IMR-90 (cell line): ENCODE data around the gene C16orf82. TPM values are rescaled to one million over a fixed set of nuclear protein-coding genes. Genes with fewer than 3 reads are reported as not detected.

Experiments
- ATAC-seq: fragments of 200-7000 bp; cut with Tn5 transposase; 2 replicates; pipeline ENCODE4 v1.9.1; 2020; ENCODE audit warnings: low read depth, mild to moderate bottlenecking, moderate library complexity
- BruUV-seq: library from RNA; stranded (reverse); fragments of 400-500 nt; replicated peaks from 2 replicates; lab custom pipeline; 2021; lab: Mats Ljungman, UMichigan
- CTCF ChIA-PET: fragments of 300-600 bp; formaldehyde crosslinking; extraction: SDS; loops from one replicate; lab custom pipeline; 2021; ENCODE audit warnings: antibody characterized with exemption; lab: Yijun Ruan, JAX
- POLR2A ChIA-PET: fragments of 300-600 bp; sonication (Branson Sonifier 250); formaldehyde crosslinking; loops from one replicate; lab custom pipeline; 2022; ENCODE audit warnings: antibody characterized with exemption; ENCODE audit not compliant: unreplicated experiment; lab: Charles Lee
- DNase-seq: peaks from one replicate; pipeline ENCODE4 v3.0.0; 2013
- H2AFZ ChIP-seq: replicated peaks from 2 replicates; pipeline ENCODE3; 2013; ENCODE audit warnings: low read length, mild to moderate bottlenecking; ENCODE audit not compliant: poor library complexity
- H2AK5ac ChIP-seq: 2 replicates; pipeline ENCODE4 v1.6.1; 2013; ENCODE audit warnings: low read depth, low read length, inconsistent platforms
- H2AK9ac ChIP-seq: replicated peaks from 2 replicates; pipeline ENCODE3; 2013; ENCODE audit warnings: mild to moderate bottlenecking, low read depth, low read length, moderate library complexity; ENCODE audit not compliant: poor library complexity
- H2BK120ac ChIP-seq: 2 replicates; pipeline ENCODE4 v1.6.1; 2013; ENCODE audit warnings: low read depth, low read length, inconsistent platforms
- H2BK15ac ChIP-seq: 3 replicates; pipeline ENCODE4 v1.6.1; 2013; ENCODE audit warnings: low read depth, low read length, inconsistent platforms
- H2BK20ac ChIP-seq: 2 replicates; pipeline ENCODE4 v1.6.1; 2013; ENCODE audit warnings: low read depth, mild to moderate bottlenecking, inconsistent platforms, low read length, moderate library complexity
- H2BK5ac ChIP-seq: 2 replicates; pipeline ENCODE4 v1.6.1; 2013; ENCODE audit warnings: mild to moderate bottlenecking, low read depth, low read length, inconsistent platforms; ENCODE audit not compliant: poor library complexity, severe bottlenecking
- H3K14ac ChIP-seq: replicated peaks from 2 replicates; pipeline ENCODE4 v1.6.1; 2013; ENCODE audit warnings: low read depth, low read length, inconsistent platforms
- H3K18ac ChIP-seq: 2 replicates; pipeline ENCODE4 v1.6.1; 2013; ENCODE audit warnings: low read depth, low read length, control low read depth
- H3K23ac ChIP-seq: 2 replicates; pipeline ENCODE4 v1.6.1; 2013; ENCODE audit warnings: low read depth, low read length, inconsistent platforms
- H3K27ac ChIP-seq: 2 replicates; pipeline ENCODE4 v1.5.1; 2013; ENCODE audit warnings: mild to moderate bottlenecking, control low read depth, low read length; ENCODE audit not compliant: insufficient read depth
- H3K27me3 ChIP-seq: 2 replicates; pipeline ENCODE4 v1.6.1; 2013; ENCODE audit warnings: low read length; ENCODE audit not compliant: control insufficient read depth, insufficient read depth
- H3K36me3 ChIP-seq: 2 replicates; pipeline ENCODE4 v1.6.1; 2013; ENCODE audit warnings: low read length, mixed read lengths; ENCODE audit not compliant: control insufficient read depth, insufficient read depth
- H3K4ac ChIP-seq: 2 replicates; pipeline ENCODE4 v1.6.1; 2013; ENCODE audit warnings: low read depth, low read length, inconsistent platforms
- H3K4me1 ChIP-seq: 2 replicates; pipeline ENCODE4 v1.6.1; 2013; ENCODE audit warnings: low read length, mixed read lengths; ENCODE audit not compliant: control insufficient read depth, insufficient read depth
- H3K4me2 ChIP-seq: 2 replicates; pipeline ENCODE4 v1.6.1; 2013; ENCODE audit warnings: low read depth, mild to moderate bottlenecking, control low read depth, low read length, moderate library complexity
- H3K4me3 ChIP-seq: 2 replicates; pipeline ENCODE4 v1.5.1; 2013; ENCODE audit warnings: low read depth, mild to moderate bottlenecking, control low read depth, low read length, moderate library complexity; ENCODE audit not compliant: insufficient read depth
- H3K56ac ChIP-seq: 2 replicates; pipeline ENCODE4 v1.6.1; 2013; ENCODE audit warnings: low read length, inconsistent platforms; ENCODE audit not compliant: insufficient read depth; ENCODE audit errors: extremely low read depth
- H3K79me1 ChIP-seq, 2 experiments: 2 replicates each; pipeline ENCODE4 v1.6.1; 2013; ENCODE audit warnings: low read length in 2 of 2, inconsistent platforms in 1 of 2, low read depth in 1 of 2
- H3K9ac ChIP-seq: 2 replicates; pipeline ENCODE4 v1.6.1; 2013; ENCODE audit warnings: low read depth, low read length, control low read depth
- H3K9me1 ChIP-seq: 2 replicates; pipeline ENCODE4 v1.6.1; 2013; ENCODE audit warnings: low read length, inconsistent platforms; ENCODE audit not compliant: insufficient read depth
- H3K9me3 ChIP-seq: 2 replicates; pipeline ENCODE4 v1.6.1; 2013; ENCODE audit warnings: low read length; ENCODE audit not compliant: control insufficient read depth, insufficient read depth
- H4K20me1 ChIP-seq: 2 replicates; pipeline ENCODE4 v1.6.1; 2013; ENCODE audit warnings: low read length, inconsistent platforms; ENCODE audit not compliant: insufficient read depth
- H4K5ac ChIP-seq: 2 replicates; pipeline ENCODE4 v1.6.1; 2013; ENCODE audit warnings: mild to moderate bottlenecking, low read depth, low read length, control low read depth
- H4K8ac ChIP-seq, 2 experiments: 2 replicates each; pipeline ENCODE4 v1.6.1; 2013; ENCODE audit warnings: low read depth in 2 of 2, low read length in 2 of 2, control low read depth in 1 of 2, inconsistent platforms in 1 of 2
- H4K91ac ChIP-seq: 2 replicates; pipeline ENCODE4 v1.6.1; 2013; ENCODE audit warnings: low read depth, low read length, inconsistent platforms; ENCODE audit not compliant: insufficient read depth
- BHLHE40 ChIP-seq: fragments of 150-350 bp; IDR thresholded peaks from 2 replicates; pipeline ENCODE4 v1.6.1; 2016; ENCODE audit warnings: mild to moderate bottlenecking, low read depth, low read length
- CEBPB ChIP-seq: IDR thresholded peaks from 2 replicates; pipeline ENCODE4 v1.6.1; 2012; ENCODE audit warnings: low read depth, low read length, improper control_type of control experiment
- CHD1 ChIP-seq: IDR thresholded peaks from 2 replicates; pipeline ENCODE4 v1.6.1; 2012; ENCODE audit warnings: low read depth, low read length, improper control_type of control experiment
- FOS ChIP-seq: fragments of 150-350 bp; IDR thresholded peaks from 2 replicates; pipeline ENCODE4 v1.6.1; 2016; ENCODE audit warnings: low read depth, low read length
- MAFK ChIP-seq: IDR thresholded peaks from 2 replicates; pipeline ENCODE4 v1.6.1; 2012; ENCODE audit warnings: low read depth, low read length, improper control_type of control experiment
- MAZ ChIP-seq: IDR thresholded peaks from 2 replicates; pipeline ENCODE4 v1.6.1; 2012; ENCODE audit warnings: low read depth, mild to moderate bottlenecking, low read length, improper control_type of control experiment, moderate library complexity, borderline replicate concordance
- MXI1 ChIP-seq: IDR thresholded peaks from 2 replicates; pipeline ENCODE4 v1.6.1; 2012; ENCODE audit warnings: low read depth, mild to moderate bottlenecking, low read length, moderate library complexity, borderline replicate concordance
- NFE2L2 ChIP-seq: fragments of 150-350 bp; IDR thresholded peaks from 2 replicates; pipeline ENCODE4 v1.6.1; 2016; ENCODE audit warnings: low read depth, mild to moderate bottlenecking, low read length
- POLR2A ChIP-seq: IDR thresholded peaks from 2 replicates; pipeline ENCODE4 v1.6.1; 2012; ENCODE audit warnings: mild to moderate bottlenecking, low read depth, low read length
- RAD21 ChIP-seq: IDR thresholded peaks from 2 replicates; pipeline ENCODE4 v1.6.1; 2012; ENCODE audit warnings: low read length, improper control_type of control experiment
- RCOR1 ChIP-seq: IDR thresholded peaks from 2 replicates; pipeline ENCODE4 v1.6.1; 2012; ENCODE audit warnings: mild to moderate bottlenecking, low read length, improper control_type of control experiment; ENCODE audit not compliant: insufficient replicate concordance
- RFX5 ChIP-seq: IDR thresholded peaks from 2 replicates; pipeline ENCODE4 v1.8.0; 2012; ENCODE audit warnings: low read depth, mild to moderate bottlenecking, low read length, moderate library complexity
- SMC3 ChIP-seq: fragments of 150-350 bp; IDR thresholded peaks from 2 replicates; pipeline ENCODE4 v1.6.1; 2016; ENCODE audit warnings: low read depth, mild to moderate bottlenecking, antibody characterized with exemption, low read length, moderate library complexity
- USF2 ChIP-seq: fragments of 150-350 bp; IDR thresholded peaks from 2 replicates; pipeline ENCODE4 v1.6.1; 2017; ENCODE audit warnings: mild to moderate bottlenecking, antibody characterized with exemption, low read length, low read depth
- WGBS, 2 experiments: methylation state at CpG; one replicate each; pipeline versions ENCODE4 v1.1.5 to v1.1.7; 2013; ENCODE audit warnings: missing lambda C conversion rate in 2 of 2; ENCODE audit not compliant: insufficient read length in 1 of 2; ENCODE audit errors: extremely low coverage in 2 of 2; 5-methylcytosine and 5-hydroxymethylcytosine counted together
- dilution Hi-C: fragments of 300-500 bp; cut with HindIII; formaldehyde crosslinking; loops from one replicate; pipeline ENCODE4 v1.14.3; 2018; ENCODE audit warnings: low sequenced_read_pairs; ENCODE audit not compliant: unreplicated experiment
- in situ Hi-C: fragments of 300-500 bp; cut with MboI; formaldehyde crosslinking; loops from 3 replicates; pipeline ENCODE4 v1.14.3; 2019; ENCODE audit warnings: low sequenced_read_pairs, inconsistent platforms, mixed read lengths
- intact Hi-C: fragments of 100-400 bp; cut with micrococcal nuclease; formaldehyde crosslinking; loops from 2 replicates; pipeline ENCODE4 v1.10.0; 2022
- polyA plus RNA-seq, 3 experiments: library from polyadenylated mRNA; depleted of rRNA; stranded (reverse); fragments of >200 nt; gene quantifications; 2 replicates each; pipeline ENCODE4 v1.2.3, GENCODE V29; 2012; ENCODE audit warnings: low replicate concordance in 1 of 3
- total RNA-seq: library from RNA; depleted of rRNA; stranded (reverse); fragments of >200 nt; gene quantifications from 2 replicates; pipeline ENCODE4 v1.2.3, GENCODE V29; 2012
- TF ChIP-seq, protein P1 (sequence below): fragments of 150-350 bp; IDR thresholded peaks from 2 replicates; pipeline ENCODE4 v1.6.1; 2016; ENCODE audit warnings: low read depth, mild to moderate bottlenecking, low read length, moderate library complexity, borderline replicate concordance
- TF ChIP-seq, protein P2 (sequence below): conservative IDR thresholded peaks from 2 replicates; pipeline ENCODE4 v1.5.1; 2012; ENCODE audit warnings: mild to moderate bottlenecking, low read depth, low read length, improper control_type of control experiment

The C16orf82 gene
- total and polyA plus RNA-seq, 2 of the 4 experiments (the other 2 are of a cell fraction) = not detected

DNA sequence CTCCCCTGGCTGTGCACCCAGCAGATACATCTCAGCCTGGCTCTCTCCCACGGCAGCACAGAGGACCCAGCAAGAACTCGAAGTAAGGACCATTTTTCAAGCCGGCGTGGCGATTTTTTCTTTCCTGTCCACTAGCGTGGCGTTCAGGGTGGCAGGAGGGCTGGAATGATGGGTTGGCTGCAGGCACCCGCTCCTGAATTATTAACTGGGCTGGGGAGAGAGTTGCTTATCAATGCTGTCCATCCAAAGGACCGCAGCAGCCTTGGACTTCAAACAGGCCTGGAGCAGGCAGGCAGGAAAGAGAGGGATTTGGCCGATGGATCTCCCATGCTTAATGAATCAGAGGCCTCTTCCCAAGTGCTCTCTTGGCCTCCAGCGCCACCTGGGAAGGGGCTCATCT, 7.0 kb downstream of the C16orf82 start:
- no peak overlapping the region for H4K5ac ChIP-seq
- H4K91ac ChIP-seq = no peak overlapping the region
- no peak overlapping the region for H2AK9ac ChIP-seq
- TF ChIP-seq MAFK = no peak
- TF ChIP-seq, protein P1, sequence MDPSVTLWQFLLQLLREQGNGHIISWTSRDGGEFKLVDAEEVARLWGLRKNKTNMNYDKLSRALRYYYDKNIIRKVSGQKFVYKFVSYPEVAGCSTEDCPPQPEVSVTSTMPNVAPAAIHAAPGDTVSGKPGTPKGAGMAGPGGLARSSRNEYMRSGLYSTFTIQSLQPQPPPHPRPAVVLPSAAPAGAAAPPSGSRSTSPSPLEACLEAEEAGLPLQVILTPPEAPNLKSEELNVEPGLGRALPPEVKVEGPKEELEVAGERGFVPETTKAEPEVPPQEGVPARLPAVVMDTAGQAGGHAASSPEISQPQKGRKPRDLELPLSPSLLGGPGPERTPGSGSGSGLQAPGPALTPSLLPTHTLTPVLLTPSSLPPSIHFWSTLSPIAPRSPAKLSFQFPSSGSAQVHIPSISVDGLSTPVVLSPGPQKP = no peak
- TF ChIP-seq USF2 = no peak
- no peak for TF ChIP-seq CEBPB
- no peak for TF ChIP-seq RCOR1
- no peak for TF ChIP-seq MXI1
- TF ChIP-seq, protein P2, sequence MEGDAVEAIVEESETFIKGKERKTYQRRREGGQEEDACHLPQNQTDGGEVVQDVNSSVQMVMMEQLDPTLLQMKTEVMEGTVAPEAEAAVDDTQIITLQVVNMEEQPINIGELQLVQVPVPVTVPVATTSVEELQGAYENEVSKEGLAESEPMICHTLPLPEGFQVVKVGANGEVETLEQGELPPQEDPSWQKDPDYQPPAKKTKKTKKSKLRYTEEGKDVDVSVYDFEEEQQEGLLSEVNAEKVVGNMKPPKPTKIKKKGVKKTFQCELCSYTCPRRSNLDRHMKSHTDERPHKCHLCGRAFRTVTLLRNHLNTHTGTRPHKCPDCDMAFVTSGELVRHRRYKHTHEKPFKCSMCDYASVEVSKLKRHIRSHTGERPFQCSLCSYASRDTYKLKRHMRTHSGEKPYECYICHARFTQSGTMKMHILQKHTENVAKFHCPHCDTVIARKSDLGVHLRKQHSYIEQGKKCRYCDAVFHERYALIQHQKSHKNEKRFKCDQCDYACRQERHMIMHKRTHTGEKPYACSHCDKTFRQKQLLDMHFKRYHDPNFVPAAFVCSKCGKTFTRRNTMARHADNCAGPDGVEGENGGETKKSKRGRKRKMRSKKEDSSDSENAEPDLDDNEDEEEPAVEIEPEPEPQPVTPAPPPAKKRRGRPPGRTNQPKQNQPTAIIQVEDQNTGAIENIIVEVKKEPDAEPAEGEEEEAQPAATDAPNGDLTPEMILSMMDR = no peak
- TF ChIP-seq BHLHE40 = no peak
- no peak for TF ChIP-seq SMC3
- no peak for TF ChIP-seq RFX5
- TF ChIP-seq MAZ = no peak
- TF ChIP-seq NFE2L2 = no peak
- TF ChIP-seq CHD1 = no peak
- no peak for TF ChIP-seq POLR2A
- TF ChIP-seq RAD21 = no peak
- TF ChIP-seq FOS = no peak
- in situ Hi-C loops = no loop called here
- H3K4me3 ChIP-seq = no peak overlapping the region
- H3K23ac ChIP-seq = no peak overlapping the region
- H3K14ac ChIP-seq = no peak overlapping the region
- BruUV-seq = no TSS peak
- H3K9me1 ChIP-seq = no peaks in the 10 kb centered on the region
- H4K20me1 ChIP-seq = no peaks in the 10 kb centered on the region
- no peak overlapping the region for H2AK5ac ChIP-seq
- H3K9me3 ChIP-seq = peaks cover 6% of the 10 kb centered on the region; the same call in 1 of the 2 replicates
- H3K36me3 ChIP-seq = no peaks in the 10 kb centered on the region
- intact Hi-C loops = no loop called here
- dilution Hi-C loops = no loop called here
- DNase-seq (no peak), ATAC-seq (no peak)
- no peak overlapping the region for H3K18ac ChIP-seq
- no peak overlapping the region for H2BK20ac ChIP-seq
- WGBS, 2 experiments = 50% methylated on average over 2 of the region's 11 CpGs; no CpG with 5 or more reads in 1 of the 2 experiments
- H3K79me1 ChIP-seq = no peaks in the 10 kb centered on the region
- no peaks in the 10 kb centered on the region for H3K4me1 ChIP-seq
- no peak overlapping the region for H2BK5ac ChIP-seq
- POLR2A ChIA-PET = no interaction called here
- no peak overlapping the region for H3K56ac ChIP-seq
- H3K4me2 ChIP-seq = no peak overlapping the region
- no peak overlapping the region for H2AFZ ChIP-seq
- no peak overlapping the region for H3K27ac ChIP-seq
- peaks cover 1% of the 10 kb centered on the region; the same call in 1 of the 2 replicates for H3K27me3 ChIP-seq
- H2BK15ac ChIP-seq = no peak overlapping the region
- CTCF ChIA-PET = no interaction called here
- H3K4ac ChIP-seq = no peak overlapping the region
- no peak overlapping the region for H3K9ac ChIP-seq
- no peak overlapping the region for H2BK120ac ChIP-seq
- H4K8ac ChIP-seq = no peak overlapping the region
